Calu3 (cell line): ENCODE results near the gene TIMMDC1. TPM values are rescaled to one million over a fixed set of nuclear protein-coding genes. Genes with fewer than 3 reads are reported as not detected.

Experiments used
- BruUV-seq: library from RNA; stranded (reverse); fragments of 400-500 nt; replicated peaks from 2 replicates; lab custom pipeline; 2021; lab: Mats Ljungman, UMichigan
- CTCF ChIA-PET: fragments of 300-600 bp; sonication (Branson Sonifier 250); formaldehyde crosslinking; loops from one replicate; lab custom pipeline; 2022; ENCODE audit warnings: antibody characterized with exemption; lab: Charles Lee
- DNase-seq: peaks from one replicate; pipeline ENCODE4 v3.0.0; 2022
- H3K27ac Mint-ChIP-seq: one replicate; pipeline ENCODE4 v1.8.0; 2022; ENCODE audit warnings: mixed read lengths; ENCODE audit not compliant: unreplicated experiment
- H3K27me3 Mint-ChIP-seq: one replicate; pipeline ENCODE4 v1.8.0; 2022; ENCODE audit warnings: mixed read lengths; ENCODE audit not compliant: unreplicated experiment
- H3K36me3 Mint-ChIP-seq: one replicate; pipeline ENCODE4 v1.8.0; 2022; ENCODE audit warnings: mild to moderate bottlenecking, moderate library complexity, mixed read lengths; ENCODE audit not compliant: insufficient read depth, unreplicated experiment
- H3K4me1 Mint-ChIP-seq: one replicate; pipeline ENCODE4 v1.8.0; 2022; ENCODE audit warnings: mild to moderate bottlenecking, low read depth, mixed read lengths; ENCODE audit not compliant: unreplicated experiment
- H3K4me3 Mint-ChIP-seq: one replicate; pipeline ENCODE4 v1.8.0; 2022; ENCODE audit warnings: mild to moderate bottlenecking, low read depth, moderate library complexity, mixed read lengths; ENCODE audit not compliant: unreplicated experiment
- H3K9me3 Mint-ChIP-seq: one replicate; pipeline ENCODE4 v1.8.0; 2022; ENCODE audit warnings: low read depth, mixed read lengths; ENCODE audit not compliant: unreplicated experiment
- intact Hi-C: fragments of 100-400 bp; cut with micrococcal nuclease; formaldehyde crosslinking; loops from one replicate; pipeline ENCODE4 v1.10.0; 2022; ENCODE audit not compliant: unreplicated experiment
- total RNA-seq: library from RNA; stranded (reverse); gene quantifications from 2 replicates; pipeline ENCODE4 v1.2.3, GENCODE V29; 2022
- TF ChIP-seq, protein P1 (sequence below): fragments of 200-600 bp; IDR thresholded peaks from one replicate; pipeline ENCODE4 v1.8.0; 2022; ENCODE audit warnings: antibody characterized with exemption; ENCODE audit not compliant: unreplicated experiment

The TIMMDC1 gene
- total RNA-seq, 1 experiment from 2014 or later: 84.1 TPM

DNA sequence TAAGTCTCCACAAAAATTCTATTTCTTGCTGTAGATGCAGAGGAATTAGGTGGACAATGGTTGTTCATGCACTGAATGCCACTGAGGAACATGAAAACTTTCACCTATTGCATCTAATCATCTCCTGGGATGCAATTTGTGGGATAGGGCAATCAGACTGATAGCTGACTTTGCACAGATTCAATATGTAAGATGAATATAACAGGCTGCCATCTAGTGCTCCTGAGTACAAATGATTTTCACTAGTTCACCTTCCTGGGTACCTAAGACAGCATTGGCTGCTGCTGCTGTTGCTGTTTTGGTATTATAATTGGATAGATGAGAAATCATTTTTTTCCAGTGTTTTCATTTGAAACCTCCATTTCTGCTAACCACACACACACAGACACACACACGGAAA, 19.7 kb downstream of the TIMMDC1 start:
- H3K4me3 Mint-ChIP-seq: no peak overlapping the region
- DNase-seq: no peak
- no TSS peak for BruUV-seq
- no peaks in the 10 kb centered on the region for H3K4me1 Mint-ChIP-seq
- no peak overlapping the region for H3K27ac Mint-ChIP-seq
- no peaks in the 10 kb centered on the region for H3K27me3 Mint-ChIP-seq
- TF ChIP-seq, protein P1, sequence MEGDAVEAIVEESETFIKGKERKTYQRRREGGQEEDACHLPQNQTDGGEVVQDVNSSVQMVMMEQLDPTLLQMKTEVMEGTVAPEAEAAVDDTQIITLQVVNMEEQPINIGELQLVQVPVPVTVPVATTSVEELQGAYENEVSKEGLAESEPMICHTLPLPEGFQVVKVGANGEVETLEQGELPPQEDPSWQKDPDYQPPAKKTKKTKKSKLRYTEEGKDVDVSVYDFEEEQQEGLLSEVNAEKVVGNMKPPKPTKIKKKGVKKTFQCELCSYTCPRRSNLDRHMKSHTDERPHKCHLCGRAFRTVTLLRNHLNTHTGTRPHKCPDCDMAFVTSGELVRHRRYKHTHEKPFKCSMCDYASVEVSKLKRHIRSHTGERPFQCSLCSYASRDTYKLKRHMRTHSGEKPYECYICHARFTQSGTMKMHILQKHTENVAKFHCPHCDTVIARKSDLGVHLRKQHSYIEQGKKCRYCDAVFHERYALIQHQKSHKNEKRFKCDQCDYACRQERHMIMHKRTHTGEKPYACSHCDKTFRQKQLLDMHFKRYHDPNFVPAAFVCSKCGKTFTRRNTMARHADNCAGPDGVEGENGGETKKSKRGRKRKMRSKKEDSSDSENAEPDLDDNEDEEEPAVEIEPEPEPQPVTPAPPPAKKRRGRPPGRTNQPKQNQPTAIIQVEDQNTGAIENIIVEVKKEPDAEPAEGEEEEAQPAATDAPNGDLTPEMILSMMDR: no peak
- intact Hi-C loops: no loop called here
- H3K9me3 Mint-ChIP-seq: peaks cover 2% of the 10 kb centered on the region
- CTCF ChIA-PET: no interaction called here
- H3K36me3 Mint-ChIP-seq: peaks cover 12% of the 10 kb centered on the region

DNA sequence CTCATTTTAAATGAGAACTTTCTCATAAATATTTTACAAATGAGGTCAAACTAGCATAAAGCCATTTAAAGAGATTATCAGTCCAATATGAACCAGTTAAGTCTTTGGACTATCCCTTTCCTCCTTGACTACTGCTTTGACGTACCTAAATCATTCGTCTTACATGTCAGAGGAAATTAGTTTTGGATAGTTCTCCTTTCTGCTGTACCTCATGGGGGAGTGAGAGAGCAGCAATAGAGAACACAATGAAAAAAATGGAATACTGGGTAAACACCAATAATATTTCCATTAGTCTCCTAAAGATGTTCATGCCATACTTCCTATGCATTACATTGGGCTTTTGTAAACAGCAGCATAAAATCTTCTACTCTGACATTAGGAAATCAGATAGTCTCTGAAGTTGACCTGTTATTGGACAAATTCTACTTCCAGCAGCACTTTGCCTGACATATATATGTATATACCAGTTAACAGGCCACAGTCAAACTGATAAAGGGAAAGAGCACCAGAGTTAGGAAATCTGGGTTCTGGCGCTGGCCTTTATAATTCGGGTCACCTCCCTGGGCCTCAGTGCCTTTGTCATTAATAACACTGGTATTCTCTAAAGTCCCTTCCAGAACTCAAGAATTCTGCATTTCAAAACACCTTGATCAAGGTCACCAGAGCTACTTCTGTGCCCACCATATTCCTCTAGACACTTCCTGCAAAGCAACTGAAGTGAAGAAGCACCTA, 26.8 kb downstream of the TIMMDC1 start:
- DNase-seq: peak; percentile 2
- CTCF ChIA-PET: interaction anchor here (0.6 to 1.1 kb wide), 2 partner anchors 27 to 687 kb away, joined by 3 read pairs; partner anchors contain the start of gene TIMMDC1
- H3K27ac Mint-ChIP-seq: no peak overlapping the region
- H3K9me3 Mint-ChIP-seq: no peaks in the 10 kb centered on the region
- TF ChIP-seq, protein P1: no peak
- H3K4me1 Mint-ChIP-seq: no peaks in the 10 kb centered on the region
- intact Hi-C loops: loop anchor here (1.0 to 10.0 kb wide), 2 partner anchors 33 to 160 kb away; no protein-coding TSS in a partner anchor
- no peak overlapping the region for H3K4me3 Mint-ChIP-seq
- no peaks in the 10 kb centered on the region for H3K36me3 Mint-ChIP-seq
- no TSS peak for BruUV-seq
- no peaks in the 10 kb centered on the region for H3K27me3 Mint-ChIP-seq

DNA sequence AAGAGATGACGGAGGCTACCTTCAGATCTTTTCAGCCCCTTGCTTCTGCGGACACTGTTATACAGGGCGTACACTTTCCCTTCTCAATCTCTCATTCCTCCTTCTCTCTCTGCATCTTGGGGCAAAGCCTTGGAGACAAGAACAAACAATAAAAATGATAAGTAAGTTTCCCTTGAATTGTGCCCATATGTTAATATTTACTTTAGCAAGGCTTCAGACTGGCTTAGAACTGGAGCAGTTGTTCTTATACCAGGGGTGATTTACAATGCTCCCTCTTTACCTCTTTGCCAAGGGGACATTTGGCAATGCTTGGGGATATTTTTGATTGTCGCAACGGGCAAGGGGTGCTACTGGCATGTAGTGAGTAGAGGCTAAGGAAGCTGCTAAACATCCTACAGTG, 29.4 kb downstream of the TIMMDC1 start:
- intact Hi-C loops: loop anchor here (10.0 kb wide), 1 partner anchor 157 kb away; no protein-coding TSS in a partner anchor
- Mint-ChIP-seq H3K27me3 (no peaks in the 10 kb centered on the region), H3K9me3 (no peaks in the 10 kb centered on the region), H3K4me3 (no peak overlapping the region), H3K4me1 (no peaks in the 10 kb centered on the region), H3K27ac (no peak overlapping the region), H3K36me3 (no peaks in the 10 kb centered on the region)
- TF ChIP-seq, protein P1: no peak
- BruUV-seq: no TSS peak
- DNase-seq: no peak
- CTCF ChIA-PET: no interaction called here

DNA sequence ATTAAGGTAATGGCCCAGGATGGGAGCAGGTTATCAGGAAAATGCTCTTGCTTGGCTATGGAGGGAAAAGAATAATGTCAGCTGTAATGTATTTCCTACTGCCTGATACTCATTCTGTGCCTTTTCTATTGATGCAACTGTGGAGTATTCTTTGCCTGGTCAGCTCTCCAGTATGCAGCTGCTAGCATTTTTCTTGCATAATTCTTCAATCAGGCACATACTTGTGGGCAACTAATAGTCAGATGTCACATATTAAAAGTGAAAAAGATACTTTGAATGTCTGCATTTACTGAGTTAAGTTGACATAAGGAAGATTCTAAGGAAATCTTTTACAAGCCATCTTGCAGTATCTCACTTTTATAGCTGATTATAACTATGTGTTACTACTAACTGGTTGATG, 31.5 kb downstream of the TIMMDC1 start:
- H3K9me3 Mint-ChIP-seq: no peaks in the 10 kb centered on the region
- intact Hi-C loops: loop anchor here (10.0 kb wide), 1 partner anchor 155 kb away; no protein-coding TSS in a partner anchor
- no peak overlapping the region for H3K4me3 Mint-ChIP-seq
- DNase-seq: no peak
- CTCF ChIA-PET: interaction anchor here (0.9 kb wide), 1 partner anchor 32 kb away, joined by 4 read pairs; the partner anchor contains the start of gene TIMMDC1
- BruUV-seq: no TSS peak
- no peak overlapping the region for H3K27ac Mint-ChIP-seq
- no peaks in the 10 kb centered on the region for H3K36me3 Mint-ChIP-seq
- H3K4me1 Mint-ChIP-seq: no peaks in the 10 kb centered on the region
- TF ChIP-seq, protein P1: no peak
- H3K27me3 Mint-ChIP-seq: no peaks in the 10 kb centered on the region
